GM18526 (cell line): ENCODE data around the gene PRPF39.

ENCODE experiments used
- POLR2A ChIP-seq: IDR thresholded peaks from 3 replicates; pipeline ENCODE4 v1.6.1; 2011; ENCODE audit not compliant: insufficient read length; ENCODE audit errors: extremely low read depth

The PRPF39 gene

DNA sequence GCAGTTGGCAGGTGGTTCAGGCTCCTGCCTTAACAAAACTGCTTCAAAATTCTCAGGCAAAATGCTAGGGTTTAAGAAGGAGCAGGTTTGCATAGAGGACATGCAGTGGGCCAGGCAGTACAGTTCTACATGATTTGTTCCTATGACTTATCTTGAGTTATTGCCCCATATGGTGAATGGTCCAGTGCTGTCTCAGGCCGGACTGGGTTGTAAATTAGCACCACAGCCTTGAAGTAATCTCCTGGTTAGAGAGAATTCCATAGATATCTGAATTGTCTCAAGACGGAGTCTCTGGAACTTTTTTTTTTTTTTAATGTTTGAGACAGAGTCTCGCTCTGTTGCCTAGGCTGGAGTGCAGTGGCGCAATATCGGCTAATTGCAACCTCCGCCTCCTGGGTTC, 11.8 kb upstream of the PRPF39 start:
- no peak for TF ChIP-seq POLR2A

DNA sequence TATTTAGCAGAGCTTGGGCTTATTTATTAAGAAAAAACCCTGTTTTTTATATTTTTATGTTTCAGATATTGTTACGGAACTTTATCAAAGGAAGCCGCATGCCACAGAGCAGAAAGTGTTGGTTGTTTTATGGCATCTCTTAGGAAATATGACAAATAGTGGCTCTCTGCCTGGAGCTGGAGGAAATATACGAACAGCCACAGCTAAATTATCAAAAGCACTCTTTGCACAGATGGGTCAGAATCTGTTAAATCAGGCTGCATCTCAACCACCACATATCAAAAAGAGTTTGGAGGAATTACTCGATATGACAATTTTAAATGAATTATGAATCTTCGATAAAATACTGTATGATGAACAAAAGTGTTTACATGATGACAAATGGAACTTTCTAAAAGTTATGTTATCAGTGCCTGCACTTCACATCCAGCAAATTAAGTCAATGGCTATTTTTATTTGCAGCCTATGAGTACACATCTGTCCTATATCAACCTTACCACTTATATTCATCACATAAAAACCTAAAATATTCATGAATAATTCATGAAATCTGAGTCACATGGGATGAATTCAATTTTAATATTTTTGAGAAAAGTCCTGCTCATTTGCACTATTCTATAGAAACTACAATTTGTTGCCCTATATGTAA, 10.6 kb upstream of the PRPF39 start:
- no peak for TF ChIP-seq POLR2A

GRCh38 chr14:45078323-45078722, 5.6 kb upstream of the PRPF39 start:
- TF ChIP-seq POLR2A: no peak

- TF ChIP-seq POLR2A: no peak
Observed at GRCh38 chr14:45082420-45082819, 1.5 kb upstream of the PRPF39 start.

- TF ChIP-seq POLR2A: no peak
Observed at GRCh38 chr14:45083617-45083975, 320 bp upstream of the PRPF39 start.

- TF ChIP-seq POLR2A: no peak
Observed at GRCh38 chr14:45084946-45085346, 1.0 kb downstream of the PRPF39 start.

DNA sequence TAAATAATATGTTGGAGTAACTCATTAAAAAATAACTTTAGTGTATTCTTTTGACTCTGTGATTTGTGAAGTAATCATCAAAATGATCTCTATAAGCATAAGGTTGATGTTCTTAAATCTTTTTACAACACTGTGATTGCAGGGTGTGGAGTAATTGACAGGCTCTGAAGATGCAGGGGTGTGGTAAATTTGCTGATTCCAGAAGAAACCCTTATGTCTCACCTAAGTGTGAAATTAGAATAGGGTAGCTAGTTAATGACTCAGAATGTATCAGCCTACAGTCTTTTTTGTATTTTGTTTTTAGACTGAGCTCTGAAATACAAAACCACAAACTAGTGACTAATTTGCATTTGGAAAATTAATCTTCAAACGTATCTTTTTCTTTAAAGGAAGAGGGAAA, 5.9 kb downstream of the PRPF39 start:
- no peak for TF ChIP-seq POLR2A

DNA sequence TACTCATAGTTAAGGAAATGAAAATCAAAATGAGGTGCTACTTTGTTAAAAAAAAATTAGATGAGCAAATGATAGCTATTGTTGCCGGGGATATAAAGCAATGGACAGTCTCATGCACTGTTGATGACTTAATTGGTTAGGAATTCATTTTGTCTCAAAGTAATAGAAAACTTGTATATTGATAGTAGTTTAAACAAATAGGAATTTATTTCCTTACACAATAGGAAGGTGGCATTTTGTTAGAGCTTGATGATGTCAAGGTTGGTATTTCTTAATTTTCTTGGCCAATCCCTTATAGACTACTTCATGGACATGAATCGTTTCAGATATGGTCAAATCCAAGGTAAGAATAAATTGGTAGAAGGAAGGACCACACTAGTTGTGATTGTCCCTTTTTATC, 7.8 kb downstream of the PRPF39 start:
- no peak for TF ChIP-seq POLR2A

DNA sequence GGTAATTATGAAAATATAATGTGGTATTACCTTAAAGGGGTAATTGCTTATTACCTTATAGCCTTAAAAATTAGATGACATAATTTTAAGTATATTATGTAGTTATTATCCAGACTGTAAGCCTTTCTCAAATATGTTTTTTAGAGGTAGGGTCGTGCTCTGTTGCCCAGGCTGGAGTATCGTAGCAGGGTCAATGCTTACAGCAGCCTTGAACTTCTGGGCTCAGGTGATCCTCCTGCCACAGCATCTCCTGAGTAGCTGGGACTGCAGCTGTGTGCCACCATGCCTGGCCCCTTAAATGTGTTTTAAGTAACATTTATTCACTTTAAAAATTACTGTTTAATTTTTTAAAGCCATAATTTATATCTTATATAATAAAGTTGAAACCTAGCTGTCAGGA, 10.4 kb downstream of the PRPF39 start:
- TF ChIP-seq POLR2A: no peak

- no peak for TF ChIP-seq POLR2A
Observed at GRCh38 chr14:45095143-45095542, 11.2 kb downstream of the PRPF39 start.

- no peak for TF ChIP-seq POLR2A
Observed at GRCh38 chr14:45096218-45096617, 12.3 kb downstream of the PRPF39 start.

GRCh38 chr14:45103806-45104205, 19.9 kb downstream of the PRPF39 start:
- TF ChIP-seq POLR2A: no peak

- no peak for TF ChIP-seq POLR2A
Observed at GRCh38 chr14:45104561-45104960, 20.6 kb downstream of the PRPF39 start.

DNA sequence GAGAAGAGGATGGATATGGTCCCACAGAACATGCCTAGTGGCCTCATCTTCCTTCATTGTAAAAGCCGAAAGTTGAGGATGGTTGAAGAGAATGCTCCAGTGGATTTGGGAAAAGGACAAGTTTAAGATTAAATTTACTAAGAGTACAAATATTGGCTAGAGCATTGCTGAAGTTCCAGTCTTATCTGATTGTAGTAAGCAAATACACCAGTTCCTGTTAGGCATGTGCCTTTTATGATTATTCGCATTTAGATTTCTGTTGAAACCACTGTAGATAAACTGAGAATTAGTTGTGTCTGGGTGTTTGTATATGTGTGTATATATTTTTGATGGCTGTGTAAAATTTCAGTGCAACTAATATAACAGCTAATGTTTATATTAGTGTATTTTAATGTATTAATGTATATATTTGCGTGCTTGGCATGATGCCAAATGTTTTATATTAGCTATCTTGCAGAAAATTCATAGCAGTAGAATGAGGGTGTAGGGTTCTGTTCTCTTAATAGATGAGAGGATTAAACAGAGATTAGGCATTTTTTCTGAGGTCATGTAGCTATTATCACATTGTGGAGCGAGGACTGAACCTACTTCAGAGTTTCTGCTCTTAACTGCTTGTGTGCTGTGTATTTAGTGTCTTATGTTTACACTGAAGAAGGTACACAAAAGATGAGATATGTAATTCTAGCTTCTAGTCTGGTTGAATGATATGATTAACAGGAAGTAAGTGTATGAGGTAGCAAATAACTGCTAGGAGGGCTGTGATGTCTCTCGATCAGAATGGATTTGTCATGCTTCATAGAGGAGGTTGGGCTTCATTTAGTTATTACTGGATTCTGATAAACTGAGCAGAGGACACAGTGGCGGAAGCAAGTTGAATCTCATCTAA, 29.2 kb downstream of the PRPF39 start:
- TF ChIP-seq POLR2A: no peak

GRCh38 chr14:45114327-45114726, 30.4 kb downstream of the PRPF39 start:
- TF ChIP-seq POLR2A: no peak

- no peak for TF ChIP-seq POLR2A
Observed at GRCh38 chr14:45118594-45118993, 34.7 kb downstream of the PRPF39 start.

- TF ChIP-seq POLR2A: no peak
Observed at GRCh38 chr14:45120096-45120495, 36.2 kb downstream of the PRPF39 start.
